Immature natural killer cell (primary cell): ENCODE data around the gene CFAP161. TPM values are rescaled to one million over a fixed set of nuclear protein-coding genes. Genes with fewer than 3 reads are reported as not detected.

ENCODE experiments used
- DNase-seq, 3 donors: peaks; one replicate each; pipeline ENCODE4 v3.0.0; 2022; ENCODE audit warnings: mixed read lengths in 1 of 3
- H3K27ac Mint-ChIP-seq, 6 donors: one replicate each; pipeline ENCODE4 v1.8.0; 2020; ENCODE audit warnings: mixed read lengths in 6 of 6, mild to moderate bottlenecking in 5 of 6, inconsistent platforms in 4 of 6, moderate library complexity in 3 of 6
- H3K27me3 Mint-ChIP-seq, 3 donors: one replicate each; pipeline ENCODE4 v1.8.0; 2020 to 2021; ENCODE audit warnings: low read depth in 3 of 3, mild to moderate bottlenecking in 3 of 3, mixed read lengths in 3 of 3, moderate library complexity in 3 of 3, inconsistent platforms in 1 of 3
- H3K36me3 Mint-ChIP-seq, 3 donors: one replicate each; pipeline ENCODE4 v1.8.0; 2020; ENCODE audit warnings: mixed read lengths in 3 of 3, inconsistent platforms in 2 of 3, mild to moderate bottlenecking in 2 of 3
- H3K4me1 Mint-ChIP-seq, 2 donors: one replicate each; pipeline ENCODE4 v1.8.0; 2020; ENCODE audit warnings: inconsistent platforms in 2 of 2, mild to moderate bottlenecking in 2 of 2, mixed read lengths in 2 of 2, moderate library complexity in 1 of 2
- H3K4me3 Mint-ChIP-seq, 5 donors: one replicate each; pipeline ENCODE4 v1.8.0; 2020; ENCODE audit warnings: mild to moderate bottlenecking in 5 of 5, mixed read lengths in 5 of 5, inconsistent platforms in 3 of 5, moderate library complexity in 3 of 5
- H3K9me3 Mint-ChIP-seq, 6 donors: one replicate each; pipeline ENCODE4 v1.8.0; 2020; ENCODE audit warnings: mild to moderate bottlenecking in 6 of 6, mixed read lengths in 6 of 6, inconsistent platforms in 4 of 6, moderate library complexity in 3 of 6
- polyA plus RNA-seq, 3 donors: library from polyadenylated mRNA; unstranded; fragments of 300-500 nt; fragmentation: Illumina TruSeq; gene quantifications; one replicate each; pipeline ENCODE4 v1.2.3, GENCODE V29; 2021

The CFAP161 gene
- polyA plus RNA-seq, 3 donors from 2014 or later, result 0.83 TPM; not detected in 2

- DNase-seq, result no peak
- no peaks in the 10 kb centered on the region for H3K36me3 Mint-ChIP-seq
- no peaks in the 10 kb centered on the region for H3K9me3 Mint-ChIP-seq
- H3K27me3 Mint-ChIP-seq, result peaks cover 0 to 4% (median 3%) of the 10 kb centered on the region in 3 donors
- H3K27ac Mint-ChIP-seq, result no peak overlapping the region
- no peak overlapping the region for H3K4me3 Mint-ChIP-seq
- H3K4me1 Mint-ChIP-seq, result no peaks in the 10 kb centered on the region
These were observed 40.2 kb downstream of the CFAP161 start for GRCh38 chr15:81174125-81174791.

GRCh38 chr15:81174792-81175327 lies 40.8 kb downstream of the CFAP161 start:
- Mint-ChIP-seq H3K27ac (no peak overlapping the region), H3K4me3 (no peak overlapping the region), H3K4me1 (no peaks in the 10 kb centered on the region), H3K9me3 (no peaks in the 10 kb centered on the region), H3K27me3 (peaks cover 0 to 6% (median 3%) of the 10 kb centered on the region in 3 donors), H3K36me3 (no peaks in the 10 kb centered on the region)
- DNase-seq, result no peak

GRCh38 chr15:81175496-81175895 lies 41.4 kb downstream of the CFAP161 start:
- Mint-ChIP-seq H3K4me3 (no peak overlapping the region), H3K27me3 (peaks cover 0 to 10% (median 3%) of the 10 kb centered on the region in 3 donors), H3K4me1 (no peaks in the 10 kb centered on the region)

GRCh38 chr15:81176291-81176893 lies 42.3 kb downstream of the CFAP161 start:
- no peak overlapping the region for H3K4me3 Mint-ChIP-seq
- H3K36me3 Mint-ChIP-seq, result no peaks in the 10 kb centered on the region
- H3K27ac Mint-ChIP-seq, result no peak overlapping the region
- no peaks in the 10 kb centered on the region for H3K9me3 Mint-ChIP-seq
- no peaks in the 10 kb centered on the region for H3K4me1 Mint-ChIP-seq
- DNase-seq, result no peak
- peaks cover 0 to 10% (median 3%) of the 10 kb centered on the region in 3 donors for H3K27me3 Mint-ChIP-seq

More at GRCh38 chr15:81175496-81175895, 41.4 kb downstream of the CFAP161 start:
- Mint-ChIP-seq H3K36me3 (no peaks in the 10 kb centered on the region), H3K9me3 (no peaks in the 10 kb centered on the region), H3K27ac (no peak overlapping the region)
- DNase-seq, result no peak

DNA sequence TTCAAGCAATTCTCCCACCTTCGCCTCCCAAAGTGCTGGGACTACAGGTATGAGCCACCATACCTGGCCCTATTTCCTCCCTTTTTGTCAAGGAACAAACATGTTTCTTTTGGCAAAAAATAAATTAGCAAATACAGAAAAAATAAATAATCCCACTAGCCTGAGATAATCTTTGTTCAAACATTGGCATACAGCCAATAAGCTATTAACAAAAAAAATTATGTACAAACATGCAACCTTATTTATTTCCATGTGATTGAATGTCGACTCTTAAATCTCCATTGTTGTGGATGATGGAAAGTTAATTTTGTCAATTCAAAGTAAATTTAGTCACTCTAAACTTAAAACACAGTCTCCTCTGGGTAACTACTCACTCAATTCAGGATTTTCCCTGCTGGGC lies 44.3 kb downstream of the CFAP161 start:
- Mint-ChIP-seq H3K27ac (no peak overlapping the region), H3K4me1 (peaks cover under 1 to 3% of the 10 kb centered on the region in 2 donors), H3K4me3 (no peak overlapping the region), H3K36me3 (no peaks in the 10 kb centered on the region), H3K9me3 (no peaks in the 10 kb centered on the region), H3K27me3 (peaks cover 0 to 12% (median 7%) of the 10 kb centered on the region in 3 donors)
- no peak for DNase-seq

DNA sequence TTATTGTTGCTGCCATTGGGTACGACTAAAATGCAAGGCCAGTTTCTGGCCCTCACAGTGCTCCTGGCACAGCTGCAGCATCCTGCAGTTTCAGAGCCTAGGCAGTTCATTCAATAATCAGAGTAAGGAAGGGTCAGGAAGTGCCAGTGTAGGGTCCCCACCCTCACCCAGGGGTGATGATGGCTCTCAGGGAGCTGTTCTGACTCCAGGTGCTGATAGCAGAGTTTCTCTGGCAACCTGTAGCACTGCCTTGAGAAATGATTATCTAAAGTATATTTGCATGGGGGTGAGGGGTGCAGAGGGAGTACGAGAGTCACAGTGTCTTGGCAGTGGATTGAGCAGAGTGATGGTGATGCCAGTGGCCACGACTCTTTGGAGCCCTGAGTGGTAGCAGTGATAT lies 47.1 kb downstream of the CFAP161 start:
- Mint-ChIP-seq H3K27me3 (peaks cover 0 to 18% (median 7%) of the 10 kb centered on the region in 3 donors), H3K27ac (no peak overlapping the region), H3K4me3 (no peak overlapping the region), H3K4me1 (peaks cover 8 to 10% of the 10 kb centered on the region in 2 donors), H3K9me3 (no peaks in the 10 kb centered on the region), H3K36me3 (no peaks in the 10 kb centered on the region)
- DNase-seq, result no peak

DNA sequence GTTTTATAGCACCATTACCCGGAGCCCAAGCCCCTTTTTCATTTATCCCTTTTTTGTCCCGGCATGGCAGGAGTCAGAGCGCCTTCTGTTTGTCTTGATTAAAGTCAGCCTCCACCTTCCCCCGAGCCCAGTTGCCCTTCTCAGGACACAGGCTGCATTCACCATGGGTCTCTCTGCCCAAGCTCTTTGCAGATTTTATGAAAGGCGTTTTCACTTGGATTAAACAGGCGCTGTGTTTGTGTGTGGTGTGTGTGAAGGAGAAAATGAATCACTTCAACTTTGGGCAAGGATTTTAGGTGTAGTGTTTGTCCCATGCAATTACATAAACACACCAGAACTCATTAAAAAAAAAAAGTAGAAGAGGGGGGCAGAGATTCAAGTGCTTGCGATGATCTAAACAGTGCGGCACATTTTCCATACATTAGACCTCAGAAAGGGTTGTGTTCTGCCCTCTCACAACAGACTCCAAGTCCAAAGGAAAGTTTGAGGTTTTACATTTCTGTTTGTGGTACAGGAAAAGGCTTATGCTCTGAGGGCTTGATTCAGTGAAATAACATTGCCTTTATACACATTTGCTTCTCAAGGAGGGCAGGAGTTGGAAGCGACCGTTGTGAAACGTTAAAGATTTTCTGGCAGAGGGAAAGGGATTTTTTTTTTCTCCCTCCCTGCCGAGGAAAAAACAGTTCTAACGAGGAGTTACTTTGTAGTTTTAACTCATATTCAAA lies 48.1 kb downstream of the CFAP161 start:
- no peaks in the 10 kb centered on the region for H3K9me3 Mint-ChIP-seq

GRCh38 chr15:81182756-81183438 lies 48.8 kb downstream of the CFAP161 start:
- Mint-ChIP-seq H3K9me3 (no peaks in the 10 kb centered on the region), H3K36me3 (no peaks in the 10 kb centered on the region), H3K27me3 (peaks cover 6 to 13% (median 7%) of the 10 kb centered on the region in 3 donors), H3K4me3 (peak overlapping the region in 1 of 5 donors; percentile 14), H3K4me1 (peaks cover 8 to 10% of the 10 kb centered on the region in 2 donors), H3K27ac (no peak overlapping the region)
- no peak for DNase-seq

More for the DNA sequence above, 48.1 kb downstream of the CFAP161 start:
- no peaks in the 10 kb centered on the region for H3K36me3 Mint-ChIP-seq
- H3K27me3 Mint-ChIP-seq, result peaks cover under 1 to 15% (median 7%) of the 10 kb centered on the region in 3 donors
- peaks cover 8 to 10% of the 10 kb centered on the region in 2 donors for H3K4me1 Mint-ChIP-seq
- DNase-seq, result no peak
- no peak overlapping the region for H3K27ac Mint-ChIP-seq
- H3K4me3 Mint-ChIP-seq, result no peak overlapping the region

DNA sequence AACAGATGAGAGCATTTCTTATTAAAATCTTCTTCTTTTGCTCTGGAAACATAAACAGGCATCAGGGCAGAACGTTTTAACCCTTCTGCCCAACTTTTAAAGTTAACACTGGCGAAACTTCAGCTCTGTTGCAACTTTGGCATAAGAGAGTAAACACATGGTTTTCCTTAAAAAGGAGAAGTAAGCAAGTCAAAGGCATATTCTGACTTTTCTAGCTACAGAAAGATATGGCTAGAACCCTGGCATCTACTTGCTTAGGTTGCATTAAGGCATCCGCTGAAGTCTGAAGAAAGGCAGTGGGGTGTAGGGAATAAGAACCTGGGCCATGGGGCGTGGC lies 49.3 kb downstream of the CFAP161 start:
- Mint-ChIP-seq H3K4me3 (no peak overlapping the region), H3K9me3 (no peaks in the 10 kb centered on the region), H3K27ac (no peak overlapping the region), H3K27me3 (peaks cover 6 to 13% (median 7%) of the 10 kb centered on the region in 3 donors), H3K4me1 (peaks cover 8 to 10% of the 10 kb centered on the region in 2 donors), H3K36me3 (no peaks in the 10 kb centered on the region)
- no peak for DNase-seq

DNA sequence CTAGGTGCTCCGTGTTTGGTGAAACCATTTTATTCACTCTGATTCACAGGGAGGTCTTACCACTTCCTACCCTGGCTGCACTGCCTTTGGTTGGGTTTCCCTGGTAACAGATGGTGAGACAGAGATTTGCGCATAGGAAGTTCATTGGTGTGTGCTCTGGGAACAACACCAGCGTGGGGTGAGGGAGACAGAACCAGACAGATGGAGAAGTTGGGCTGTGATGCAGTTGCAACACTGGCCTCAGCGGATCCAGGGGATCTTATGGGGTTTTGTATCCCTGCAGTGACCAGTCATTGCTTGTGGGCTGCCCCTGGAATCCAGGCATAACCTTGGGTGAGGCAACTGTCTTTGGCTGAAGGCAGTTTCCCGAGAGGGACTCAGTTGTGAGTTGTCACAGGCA lies 50.1 kb downstream of the CFAP161 start:
- H3K27me3 Mint-ChIP-seq, result peaks cover 6 to 13% (median 7%) of the 10 kb centered on the region in 3 donors
- no peaks in the 10 kb centered on the region for H3K9me3 Mint-ChIP-seq
- DNase-seq, result peak in 1 of 3 donors; percentile 16
- H3K4me1 Mint-ChIP-seq, result peaks cover 8 to 10% of the 10 kb centered on the region in 2 donors
- H3K4me3 Mint-ChIP-seq, result peak overlapping the region in 1 of 5 donors; percentile 23
- no peak overlapping the region for H3K27ac Mint-ChIP-seq
- H3K36me3 Mint-ChIP-seq, result no peaks in the 10 kb centered on the region

- DNase-seq, result no peak
- no peak overlapping the region for H3K27ac Mint-ChIP-seq
- H3K9me3 Mint-ChIP-seq, result no peaks in the 10 kb centered on the region
- H3K4me1 Mint-ChIP-seq, result peaks cover 8 to 10% of the 10 kb centered on the region in 2 donors
- H3K27me3 Mint-ChIP-seq, result peaks cover 6 to 8% (median 7%) of the 10 kb centered on the region in 3 donors
- H3K4me3 Mint-ChIP-seq, result no peak overlapping the region
- H3K36me3 Mint-ChIP-seq, result no peaks in the 10 kb centered on the region
These were observed 51.7 kb downstream of the CFAP161 start for GRCh38 chr15:81185631-81186295.

DNA sequence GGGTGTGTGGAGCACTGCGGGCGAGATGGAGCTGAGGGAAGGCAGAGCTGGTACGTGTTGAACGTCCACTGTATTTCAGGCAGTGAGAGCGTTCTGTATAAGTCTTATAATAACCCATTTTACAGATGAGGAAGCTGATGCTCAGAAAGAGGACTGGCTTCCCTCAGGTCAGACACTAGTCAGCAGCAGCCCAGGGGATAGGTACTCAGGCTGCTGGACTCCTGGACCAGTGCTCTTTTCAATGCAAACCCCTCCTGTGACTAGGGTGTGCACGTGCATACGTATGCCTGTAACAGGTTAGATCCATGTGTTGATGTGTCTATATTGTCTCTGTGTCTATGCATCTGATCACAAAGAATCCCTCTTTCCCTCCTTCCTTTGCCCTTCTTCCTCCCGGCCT lies 54.3 kb downstream of the CFAP161 start:
- H3K36me3 Mint-ChIP-seq, result no peaks in the 10 kb centered on the region
- no peak overlapping the region for H3K27ac Mint-ChIP-seq
- H3K4me3 Mint-ChIP-seq, result no peak overlapping the region
- H3K27me3 Mint-ChIP-seq, result peaks cover 0 to 16% (median 6%) of the 10 kb centered on the region in 3 donors
- DNase-seq, result no peak
- H3K9me3 Mint-ChIP-seq, result peaks cover 0 to 1% (median 0%) of the 10 kb centered on the region in 6 donors
- peaks cover 9 to 17% of the 10 kb centered on the region in 2 donors for H3K4me1 Mint-ChIP-seq
